K562 (cell line): Measurements from ENCODE around the gene FAM32A. TPM values are rescaled to one million over a fixed set of nuclear protein-coding genes. Genes with fewer than 3 reads are reported as not detected.

Experiments used
- ATAC-seq: fragments of 200-7000 bp; cut with Tn5 transposase; 3 replicates; pipeline ENCODE4 v1.9.1; 2020; ENCODE audit warnings: moderate library complexity
- BruUV-seq: library from RNA; stranded (reverse); fragments of 400-500 nt; replicated peaks from 2 replicates; lab custom pipeline; 2021; lab: Mats Ljungman, UMichigan
- CTCF ChIA-PET: fragments of 300-600 bp; formaldehyde crosslinking; extraction: SDS; loops from one replicate; lab custom pipeline; 2021; ENCODE audit warnings: low intra/inter-chr PET ratio; lab: Yijun Ruan, JAX
- POLR2A ChIA-PET: fragments of 300-600, 350-650 bp; sonication (Branson Sonifier 250); formaldehyde crosslinking; extraction: SDS; loops from one replicate; lab custom pipeline; 2021; ENCODE audit warnings: antibody characterized with exemption, inconsistent platforms; lab: Yijun Ruan, JAX
- DNase-seq, 4 experiments: peaks; one replicate each; pipeline versions ENCODE4 v3.0.0 to v3.0.0-alpha.2; 2011 to 2018; ENCODE audit warnings: low spot score in 3 of 4, mixed read lengths in 3 of 4; ENCODE audit errors: extremely low read depth in 1 of 4
- FAIRE-seq: peaks from 2 replicates; lab custom pipeline; 2011; peaks lifted over from hg19 to GRCh38; lab: Jason Lieb, UNC
- H2AFZ ChIP-seq: 2 replicates; pipeline ENCODE4 v1.6.0; 2011; ENCODE audit warnings: low read depth, low read length, control low read depth, inconsistent platforms
- H3K27ac ChIP-seq: fragments of 200-600 bp; 3 replicates; pipeline ENCODE4 v1.8.0; 2011; ENCODE audit warnings: low read depth, mild to moderate bottlenecking, control low read depth, inconsistent platforms, low read length, moderate library complexity, mixed read lengths; ENCODE audit errors: extremely low read depth
- H3K27me3 ChIP-seq, 2 experiments: fragments of 300-600 bp in 1 of 2; 2 replicates in 1 of 2; 3 replicates in 1 of 2; pipeline versions ENCODE4 v1.6.0 to v1.8.0; 2011; ENCODE audit warnings: inconsistent platforms in 2 of 2, low read length in 2 of 2, mild to moderate bottlenecking in 1 of 2, mixed read lengths in 1 of 2, moderate library complexity in 1 of 2; ENCODE audit not compliant: control insufficient read depth in 2 of 2, insufficient read depth in 2 of 2
- H3K36me3 ChIP-seq: fragments of 300-600 bp; 3 replicates; pipeline ENCODE4 v1.8.0; 2011; ENCODE audit warnings: mild to moderate bottlenecking, low read length, inconsistent platforms; ENCODE audit not compliant: control insufficient read depth, insufficient read depth
- H3K4me1 ChIP-seq, 2 experiments: fragments of 200-600 bp in 1 of 2; replicated peaks in 1 of 2; 2 replicates in 1 of 2; 3 replicates in 1 of 2; pipeline versions ENCODE4 v1.5.1 to v1.8.0; 2011; ENCODE audit warnings: inconsistent platforms in 2 of 2, low read length in 2 of 2, mild to moderate bottlenecking in 1 of 2, mixed read lengths in 1 of 2, moderate library complexity in 1 of 2; ENCODE audit not compliant: control insufficient read depth in 2 of 2, insufficient read depth in 2 of 2
- H3K4me2 ChIP-seq: 2 replicates; pipeline ENCODE4 v1.6.1; 2011; ENCODE audit warnings: low read length, control low read depth, inconsistent platforms, mixed read lengths; ENCODE audit not compliant: insufficient read depth
- H3K4me3 ChIP-seq: fragments of 200-600 bp; sonication (generic), shearing (Covaris generic); 2 replicates; pipeline ENCODE4 v1.5.1; 2016; ENCODE audit warnings: control low read depth, inconsistent platforms
- H3K79me2 ChIP-seq: fragments of 200-600 bp; 3 replicates; pipeline ENCODE4 v1.8.0; 2011; ENCODE audit warnings: low read length, inconsistent platforms; ENCODE audit not compliant: control insufficient read depth, insufficient read depth
- H3K9ac ChIP-seq, 2 experiments: 2 replicates each; pipeline versions ENCODE4 v1.6.0 to v1.6.1; 2011; ENCODE audit warnings: low read depth in 2 of 2, low read length in 2 of 2, control low read depth in 1 of 2, inconsistent platforms in 1 of 2, mild to moderate bottlenecking in 1 of 2, mixed read lengths in 1 of 2; ENCODE audit not compliant: insufficient read depth in 1 of 2
- H3K9me1 ChIP-seq: one replicate; pipeline ENCODE4 v1.6.0; 2011; ENCODE audit warnings: inconsistent platforms, mild to moderate bottlenecking, low read length, moderate library complexity; ENCODE audit not compliant: control insufficient read depth, insufficient read depth
- H3K9me3 ChIP-seq: replicated peaks from 2 replicates; pipeline ENCODE4 v1.5.1; 2011; ENCODE audit warnings: low read depth, low read length, inconsistent platforms; ENCODE audit not compliant: control insufficient read depth, insufficient read depth
- H4K20me1 ChIP-seq: replicated peaks from 2 replicates; pipeline ENCODE4 v1.6.1; 2011; ENCODE audit warnings: low read length, inconsistent platforms, mixed read lengths; ENCODE audit not compliant: control insufficient read depth, insufficient read depth
- HINFP ChIP-seq: fragments of 450-650 bp; conservative IDR thresholded peaks from 2 replicates; pipeline ENCODE4 v1.6.1; 2016; ENCODE audit warnings: missing genetic modification characterization, low read depth, mild to moderate bottlenecking, control low read depth, missing compliant biosample characterization
- SMAD2 ChIP-seq: fragments of 150-350 bp; IDR thresholded peaks from 2 replicates; pipeline ENCODE4 v1.6.1; 2014; ENCODE audit warnings: low read depth, mild to moderate bottlenecking, low read length
- TCF7L2 ChIP-seq: fragments of 150-350 bp; IDR thresholded peaks from 2 replicates; pipeline ENCODE4 v1.6.1; 2016; ENCODE audit warnings: low read depth, mild to moderate bottlenecking, low read length, moderate library complexity
- ZNF224 ChIP-seq: sonication (generic); formaldehyde crosslinking; IDR thresholded peaks from 2 replicates; pipeline ENCODE4 v1.8.0; 2022; ENCODE audit warnings: mild to moderate bottlenecking, missing genetic modification reagents
- ZNF778 ChIP-seq: fragments of 450-650 bp; formaldehyde crosslinking; IDR thresholded peaks from 2 replicates; pipeline ENCODE4 v1.4.0; 2020; ENCODE audit warnings: mild to moderate bottlenecking, moderate library complexity
- WGBS: fragments of 100-300 bp; shearing (Covaris generic); methylation state at CpG from one replicate; pipeline ENCODE4 v1.1.6; 2016; ENCODE audit warnings: low coverage, mixed read lengths; ENCODE audit not compliant: insufficient coverage; ENCODE audit errors: missing lambda C conversion rate; 5-methylcytosine and 5-hydroxymethylcytosine counted together
- in situ Hi-C: fragments of 300-500 bp; cut with MboI; formaldehyde crosslinking; loops from 4 replicates; pipeline ENCODE4 v1.15.0; 2018; ENCODE audit warnings: inconsistent platforms, mixed read lengths
- intact Hi-C: fragments of 100-400 bp; cut with micrococcal nuclease; formaldehyde crosslinking; loops from 2 replicates; pipeline ENCODE4 v1.14.2; 2022
- polyA plus RNA-seq, 8 experiments: library from polyadenylated mRNA; depleted of rRNA in 4 of 8; stranded (reverse) in 5 of 8; unstranded in 3 of 8; fragments of >200 nt; fragmentation: Nextera tagmentation in 2 of 8; fragmentation: Illumina TruSeq in 1 of 8; extraction: Ambion mirVana in 2 of 8; extraction: Trizol in 1 of 8; gene quantifications; 2 replicates each; pipeline versions ENCODE4 v1.2.1 to v1.2.3, GENCODE V29; 2011 to 2014; ENCODE audit warnings: inconsistent platforms in 1 of 8, missing spikeins in 1 of 8
- total RNA-seq, 7 experiments: library from RNA; depleted of rRNA in 6 of 7; stranded (reverse); fragments of >200 nt in 6 of 7; fragmentation: Illumina TruSeq in 2 of 7; extraction: Trizol in 2 of 7; gene quantifications; 2 replicates each; pipeline versions ENCODE4 v1.2.1 to v1.2.3, GENCODE V29; 2011 to 2021; ENCODE audit warnings: low replicate concordance in 1 of 7

The FAM32A gene
- total and polyA plus RNA-seq, 9 of the 15 experiments (the other 6 are each of a cell fraction or from before 2014, with no cell fraction given) = 30.7 to 96.7 (median 73.7) TPM

- Histone ChIP-seq H2AFZ (no peak overlapping the region), H4K20me1 (no peaks in the 10 kb centered on the region), H3K9me1 (no peaks in the 10 kb centered on the region), H3K4me1 (peaks cover 0 to 16% of the 10 kb centered on the region in 2 experiments; a peak in 3 of 5 replicates), H3K36me3 (peaks cover 32% of the 10 kb centered on the region; the same call in 2 of the 3 replicates), H3K9ac (no peak overlapping the region), H3K27ac (no peak overlapping the region), H3K9me3 (no peaks in the 10 kb centered on the region), H3K79me2 (no peaks in the 10 kb centered on the region), H3K4me3 (no peak overlapping the region), H3K27me3 (no peaks in the 10 kb centered on the region), H3K4me2 (no peak overlapping the region; the same call in 1 of the 2 replicates)
- no peak for DNase-seq
- no peak for ATAC-seq
- POLR2A ChIA-PET = interaction anchor here (2.4 kb wide), 1 partner anchor 10 kb away, joined by 8 read pairs; the partner anchor contains the start of gene AP1M1
- no TSS peak for BruUV-seq
- no peak for FAIRE-seq
- intact Hi-C loops = no loop called here
- WGBS = 76% methylated on average over 18 of the region's 21 CpGs
- TF ChIP-seq SMAD2 = no peak
- TF ChIP-seq TCF7L2 = no peak
- no peak for TF ChIP-seq ZNF778 (CRISPR knock-in tag)
- TF ChIP-seq ZNF224 = no peak
- TF ChIP-seq HINFP = no peak
- in situ Hi-C loops = no loop called here
- CTCF ChIA-PET = no interaction called here
Observed at GRCh38 chr19:16208064-16208759, 23.0 kb downstream of the FAM32A start.
